ENCODE measurements around the gene EHD4.

- no peak for TF ChIP-seq GATA3 (IDR thresholded peaks at IDR 0.05; ENCODE audit: low read depth, low read length)
- TF ChIP-seq GATA2 (IDR thresholded peaks at IDR 0.05; ENCODE audit: low read depth, low read length) = no peak
Measured at GRCh38 chr15:41905036-41905793, 67.1 kb downstream of the EHD4 start.
